Measurements from ENCODE around the gene EPS8L2.

The EPS8L2 gene

DNA sequence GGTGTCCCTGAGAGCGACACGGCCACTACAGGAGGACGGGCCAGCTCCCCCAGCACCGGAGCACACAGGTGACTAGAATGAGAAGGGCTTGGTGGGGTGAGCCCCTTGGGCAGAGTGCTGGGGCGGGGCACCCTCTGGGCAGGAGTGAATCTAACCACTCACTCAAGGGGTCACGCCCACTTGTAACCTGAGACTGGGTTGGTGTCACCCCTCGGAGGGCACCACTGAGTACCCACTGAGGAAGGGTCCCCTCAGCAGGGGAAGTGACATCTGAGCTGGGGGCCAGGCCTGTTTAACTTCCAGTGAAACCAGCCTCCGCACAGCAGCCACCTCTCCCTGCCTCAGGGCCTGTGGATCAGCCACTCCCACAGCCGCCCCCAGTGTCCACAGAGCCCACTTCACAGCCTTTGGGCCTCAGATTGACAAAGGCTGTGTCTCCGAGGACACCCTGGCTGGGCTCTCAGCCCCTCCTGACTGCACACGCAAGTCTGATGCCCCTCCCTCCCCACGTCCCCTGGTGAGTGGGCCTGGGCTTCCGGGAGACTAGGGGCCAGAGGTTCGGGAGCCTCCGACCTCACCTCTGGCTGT lies 65.7 kb downstream of the EPS8L2 start:
- H3K4me1 ChIP-seq (ENCODE audit: control insufficient read depth, insufficient read depth, low read length, unreplicated experiment), result peaks cover 12% of the 10 kb centered on the region
- peaks cover 11% of the 10 kb centered on the region; the same call in 1 of the 2 replicates for H3K36me3 ChIP-seq (ENCODE audit: insufficient read depth, low read length)
- no peaks in the 10 kb centered on the region for H3K27me3 ChIP-seq (ENCODE audit: insufficient read depth, low read length)
- H3K4me3 ChIP-seq (ENCODE audit: low read depth, low read length), result no peak overlapping the region
- H2AFZ ChIP-seq (ENCODE audit: low read length, unreplicated experiment), result no peak overlapping the region
- no peak overlapping the region for H3K27ac ChIP-seq (ENCODE audit: low read depth, low read length)
- peaks cover 57% of the 10 kb centered on the region for H3K79me2 ChIP-seq (ENCODE audit: control insufficient read depth, insufficient read depth, low read length, unreplicated experiment)

DNA sequence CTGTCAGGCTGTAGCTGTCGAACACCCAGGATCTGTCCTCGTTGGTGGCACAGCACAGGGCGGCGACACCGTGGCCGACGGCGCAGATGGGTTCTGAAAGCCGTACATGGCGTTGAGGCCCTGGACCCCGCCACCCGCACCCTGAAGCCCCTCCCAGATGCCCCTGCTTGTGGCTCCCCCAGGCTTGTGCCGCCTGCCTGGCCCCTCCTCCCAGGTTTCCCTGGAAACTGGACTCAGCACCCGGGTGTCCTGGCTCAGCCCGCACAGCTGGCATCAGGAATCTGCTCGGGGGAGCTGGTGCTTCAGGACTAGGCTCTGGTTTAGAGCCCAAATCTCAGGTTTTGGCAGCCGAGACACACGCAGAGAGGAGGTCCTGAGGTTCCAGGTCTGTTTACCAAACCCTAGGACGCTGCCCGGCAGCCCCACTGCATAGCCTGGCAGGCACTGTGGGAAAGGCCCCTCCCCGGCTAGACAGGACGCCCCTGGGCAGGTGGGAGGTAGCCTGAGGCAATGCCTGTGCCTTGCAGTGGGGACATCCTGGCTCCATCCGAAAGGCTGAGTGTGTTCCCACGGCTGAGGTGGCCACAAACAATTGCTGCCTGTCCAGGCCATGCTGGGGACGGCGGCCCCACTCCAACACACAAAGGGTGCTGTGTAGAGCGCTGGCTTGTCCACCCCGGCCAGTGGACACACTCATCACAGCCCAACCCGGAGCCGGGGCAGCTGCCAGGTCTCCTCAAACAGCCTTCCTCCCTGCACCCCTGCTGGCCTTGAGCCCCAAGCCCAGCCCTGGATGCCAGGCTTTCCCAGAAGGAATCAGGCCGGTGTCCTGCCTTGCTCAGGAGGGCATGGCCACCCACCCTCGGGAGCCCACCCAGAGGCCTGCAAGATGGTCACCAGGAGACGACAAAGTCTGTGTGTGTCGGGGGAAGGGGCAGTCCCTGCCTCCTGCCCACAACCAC lies 66.7 kb downstream of the EPS8L2 start:
- no peak overlapping the region for H2AFZ ChIP-seq (ENCODE audit: low read length, unreplicated experiment)
- peaks cover 12% of the 10 kb centered on the region for H3K4me1 ChIP-seq (ENCODE audit: control insufficient read depth, insufficient read depth, low read length, unreplicated experiment)
- H3K79me2 ChIP-seq (ENCODE audit: control insufficient read depth, insufficient read depth, low read length, unreplicated experiment), result peaks cover 61% of the 10 kb centered on the region
- H3K36me3 ChIP-seq (ENCODE audit: insufficient read depth, low read length), result peaks cover 11% of the 10 kb centered on the region; the same call in 1 of the 2 replicates
- H3K27me3 ChIP-seq (ENCODE audit: insufficient read depth, low read length), result no peaks in the 10 kb centered on the region
- H3K27ac ChIP-seq (ENCODE audit: low read depth, low read length), result no peak overlapping the region
- no peak overlapping the region for H3K4me3 ChIP-seq (ENCODE audit: low read depth, low read length)

DNA sequence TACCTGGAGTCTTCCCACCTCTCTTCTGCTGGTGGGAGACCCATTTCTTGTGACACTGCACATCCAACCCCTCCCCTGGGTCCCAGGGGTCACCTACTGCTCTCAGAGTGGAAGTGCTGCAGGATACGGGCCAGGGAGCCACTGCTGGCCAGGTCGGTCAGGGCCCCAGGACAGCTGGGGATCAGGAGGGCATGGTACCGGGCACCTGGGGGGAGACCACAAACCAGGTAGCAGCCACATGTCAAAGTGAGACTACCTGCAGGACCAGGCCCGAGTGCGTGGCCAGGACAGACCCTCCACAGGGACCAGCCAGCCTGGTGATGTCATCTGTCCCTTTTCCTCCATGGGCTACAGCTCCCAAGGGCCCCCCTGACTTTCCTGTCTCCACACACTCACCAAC lies 67.4 kb downstream of the EPS8L2 start:
- H3K4me1 ChIP-seq (ENCODE audit: control insufficient read depth, insufficient read depth, low read length, unreplicated experiment), result peaks cover 17% of the 10 kb centered on the region
- H3K27ac ChIP-seq (ENCODE audit: low read depth, low read length), result no peak overlapping the region
- no peak overlapping the region for H2AFZ ChIP-seq (ENCODE audit: low read length, unreplicated experiment)
- H3K36me3 ChIP-seq (ENCODE audit: insufficient read depth, low read length), result peaks cover 11% of the 10 kb centered on the region; the same call in 1 of the 2 replicates
- H3K79me2 ChIP-seq (ENCODE audit: control insufficient read depth, insufficient read depth, low read length, unreplicated experiment), result peaks cover 68% of the 10 kb centered on the region
- H3K27me3 ChIP-seq (ENCODE audit: insufficient read depth, low read length), result no peaks in the 10 kb centered on the region
- no peak overlapping the region for H3K4me3 ChIP-seq (ENCODE audit: low read depth, low read length)

DNA sequence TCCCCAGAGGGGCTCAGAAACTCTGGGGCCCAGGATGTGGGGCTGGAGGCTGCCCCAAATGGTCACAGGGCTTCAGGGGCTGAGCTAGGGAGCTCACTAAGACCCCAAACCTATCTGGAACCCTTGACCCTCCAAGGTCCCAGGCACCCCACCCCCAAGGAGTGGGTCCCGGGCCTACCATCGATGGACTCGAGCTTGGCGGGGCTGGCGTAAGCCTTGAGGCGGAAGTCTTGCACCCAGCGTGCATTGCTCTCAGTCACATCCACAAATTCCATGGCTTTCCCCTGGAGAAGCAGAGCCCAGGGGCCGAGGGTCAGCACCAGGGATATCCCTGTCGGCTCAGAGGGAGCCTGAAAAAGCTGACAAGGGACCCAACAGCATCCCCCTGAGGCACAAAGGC lies 67.8 kb downstream of the EPS8L2 start:
- H2AFZ ChIP-seq (ENCODE audit: low read length, unreplicated experiment), result no peak overlapping the region
- H3K27ac ChIP-seq (ENCODE audit: low read depth, low read length), result no peak overlapping the region
- no peaks in the 10 kb centered on the region for H3K27me3 ChIP-seq (ENCODE audit: insufficient read depth, low read length)
- peaks cover 71% of the 10 kb centered on the region for H3K79me2 ChIP-seq (ENCODE audit: control insufficient read depth, insufficient read depth, low read length, unreplicated experiment)
- peaks cover 20% of the 10 kb centered on the region for H3K4me1 ChIP-seq (ENCODE audit: control insufficient read depth, insufficient read depth, low read length, unreplicated experiment)
- H3K36me3 ChIP-seq (ENCODE audit: insufficient read depth, low read length), result peaks cover 11% of the 10 kb centered on the region; the same call in 1 of the 2 replicates
- H3K4me3 ChIP-seq (ENCODE audit: low read depth, low read length), result no peak overlapping the region

DNA sequence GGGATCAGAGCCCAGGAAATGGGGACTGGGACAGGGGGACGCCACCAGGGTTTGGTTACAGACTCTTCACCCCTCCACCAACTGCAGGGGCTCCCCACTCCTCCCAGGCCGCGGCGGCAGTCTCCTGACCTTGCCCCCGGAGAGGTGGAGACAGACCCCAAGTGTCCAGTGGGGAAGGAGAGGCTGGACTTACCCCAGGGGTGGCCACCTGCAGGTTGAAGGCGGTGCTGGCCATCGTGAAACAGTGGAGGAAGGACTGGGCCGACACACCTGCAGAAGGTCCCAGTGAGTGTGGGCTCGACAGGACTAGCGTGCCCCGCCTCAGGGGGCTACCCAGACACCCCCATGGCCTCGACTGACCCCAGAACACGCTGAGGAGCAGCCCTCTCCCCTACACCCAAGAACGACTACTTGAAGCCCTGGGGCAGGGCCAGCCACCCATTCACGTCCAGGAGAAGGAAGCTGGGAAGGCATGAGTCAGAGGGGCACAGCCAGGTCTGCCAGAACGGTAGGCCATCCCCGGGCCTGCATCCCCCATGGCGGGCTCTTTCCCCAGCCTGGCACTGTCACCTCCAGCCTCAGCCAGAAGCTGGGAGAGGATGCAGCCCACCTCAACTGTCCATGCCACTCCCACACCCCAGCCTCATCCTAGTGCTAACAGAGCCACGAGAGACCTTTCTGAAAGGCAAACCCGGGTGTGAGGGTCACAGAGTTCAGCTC lies 69.0 kb downstream of the EPS8L2 start:
- Histone ChIP-seq H3K27ac (ENCODE audit: low read depth, low read length) (0 out of 2 replicates have a peak overlapping the region, but pooled peaks have one; percentile 23), H3K4me1 (ENCODE audit: control insufficient read depth, insufficient read depth, low read length, unreplicated experiment) (peaks cover 22% of the 10 kb centered on the region), H3K4me3 (ENCODE audit: low read depth, low read length) (peak overlapping the region; percentile 100), H3K79me2 (ENCODE audit: control insufficient read depth, insufficient read depth, low read length, unreplicated experiment) (peaks cover 78% of the 10 kb centered on the region), H3K36me3 (ENCODE audit: insufficient read depth, low read length) (peaks cover 7% of the 10 kb centered on the region; the same call in 1 of the 2 replicates), H2AFZ (ENCODE audit: low read length, unreplicated experiment) (no peak overlapping the region), H3K27me3 (ENCODE audit: insufficient read depth, low read length) (no peaks in the 10 kb centered on the region)

DNA sequence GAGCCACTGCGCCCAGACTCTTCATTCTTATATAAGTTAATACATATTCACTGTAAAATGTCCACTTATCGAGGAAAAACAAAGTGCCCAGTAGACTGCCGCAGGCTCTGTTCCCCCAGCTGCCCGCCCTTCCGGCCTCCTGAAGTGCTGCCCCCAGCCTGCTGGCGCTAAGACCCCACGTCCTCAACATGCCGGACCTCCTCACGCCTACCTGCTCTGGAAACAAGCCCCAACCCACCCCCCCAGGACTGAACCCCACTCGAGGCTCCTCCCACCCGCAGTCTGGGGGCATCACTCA lies 70.2 kb downstream of the EPS8L2 start:
- Histone ChIP-seq H3K4me3 (ENCODE audit: low read depth, low read length) (peak overlapping the region; percentile 100), H3K79me2 (ENCODE audit: control insufficient read depth, insufficient read depth, low read length, unreplicated experiment) (peaks cover 69% of the 10 kb centered on the region), H2AFZ (ENCODE audit: low read length, unreplicated experiment) (no peak overlapping the region), H3K27ac (ENCODE audit: low read depth, low read length) (peak overlapping the region; percentile 47; the same call in 1 of the 2 replicates), H3K27me3 (ENCODE audit: insufficient read depth, low read length) (no peaks in the 10 kb centered on the region), H3K36me3 (ENCODE audit: insufficient read depth, low read length) (no peaks in the 10 kb centered on the region; the same call in 1 of the 2 replicates), H3K4me1 (ENCODE audit: control insufficient read depth, insufficient read depth, low read length, unreplicated experiment) (peaks cover 22% of the 10 kb centered on the region)

DNA sequence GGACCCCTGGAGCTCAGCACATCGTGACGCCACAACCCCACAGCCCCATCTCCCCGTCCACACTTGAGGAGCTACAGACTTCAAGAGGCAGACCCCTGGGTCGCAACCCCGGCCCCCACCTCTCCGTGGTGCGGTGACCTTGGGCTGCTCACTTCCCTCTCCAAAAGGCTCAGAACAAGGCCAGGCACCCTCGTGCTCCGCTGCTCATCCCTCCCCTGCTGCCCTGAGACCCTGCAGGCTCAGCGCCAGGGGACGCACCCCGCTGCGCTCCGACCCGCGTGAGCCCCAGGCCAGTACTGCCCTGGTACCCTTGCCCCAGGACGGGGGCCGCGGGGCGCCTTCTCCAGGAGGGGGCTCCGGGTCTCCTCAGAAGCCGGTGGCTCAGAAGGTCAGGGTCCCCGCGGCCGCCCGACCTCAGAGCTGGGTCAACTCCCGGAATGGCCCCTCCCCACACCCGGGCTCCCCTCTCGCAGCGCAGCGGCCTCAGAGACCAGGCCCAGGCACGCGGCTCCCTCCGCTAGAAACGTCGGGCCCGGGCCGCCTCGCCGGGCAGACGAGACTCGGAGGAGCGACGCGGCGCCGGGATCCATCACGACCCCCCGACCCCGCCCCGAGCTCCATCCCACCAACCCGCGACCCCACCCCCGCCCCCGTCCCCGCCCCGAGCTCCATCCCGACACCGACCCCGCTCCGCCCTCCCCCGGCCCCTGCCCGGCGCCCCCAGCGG lies 70.7 kb downstream of the EPS8L2 start:
- Histone ChIP-seq H3K36me3 (ENCODE audit: insufficient read depth, low read length) (no peaks in the 10 kb centered on the region; the same call in 1 of the 2 replicates), H3K27ac (ENCODE audit: low read depth, low read length) (peak overlapping the region; percentile 75), H2AFZ (ENCODE audit: low read length, unreplicated experiment) (no peak overlapping the region), H3K79me2 (ENCODE audit: control insufficient read depth, insufficient read depth, low read length, unreplicated experiment) (peaks cover 65% of the 10 kb centered on the region), H3K4me3 (ENCODE audit: low read depth, low read length) (peak overlapping the region; percentile 100), H3K4me1 (ENCODE audit: control insufficient read depth, insufficient read depth, low read length, unreplicated experiment) (peaks cover 22% of the 10 kb centered on the region), H3K27me3 (ENCODE audit: insufficient read depth, low read length) (no peaks in the 10 kb centered on the region)

Data from ACC112 (cell line).